Motor neuron (in vitro differentiated cells): ENCODE data around the gene CNTRL. TPM values are rescaled to one million over a fixed set of nuclear protein-coding genes. Genes with fewer than 3 reads are reported as not detected.

Experiments used
- ATAC-seq, 8 experiments: fragments of 200-7000 bp; cut with Tn5 transposase; replicated peaks in 6 of 8; 2 replicates each; pipeline ENCODE4 v1.8.0; 2021; ENCODE audit warnings: mild to moderate bottlenecking in 8 of 8, moderate library complexity in 8 of 8
- H3K27ac ChIP-seq, 2 donors: fragments of 250-450 bp; sonication (Bioruptor Pico); 2 replicates each; pipeline ENCODE4 v1.9.0; 2021; ENCODE audit warnings: antibody characterized with exemption in 2 of 2, mild to moderate bottlenecking in 2 of 2, moderate library complexity in 1 of 2
- H3K4me1 ChIP-seq, 2 donors: fragments of 250-450 bp; sonication (Bioruptor Pico); replicated peaks in 1 of 2; 2 replicates each; pipeline ENCODE4 v1.6.1; 2021; ENCODE audit warnings: antibody characterized with exemption in 2 of 2, mild to moderate bottlenecking in 2 of 2, moderate library complexity in 1 of 2
- H3K4me3 ChIP-seq, 5 donors: fragments of 250-450 bp; sonication (Bioruptor Pico); 2 replicates each; pipeline ENCODE4 v1.9.0; 2021; ENCODE audit warnings: antibody characterized with exemption in 5 of 5, mild to moderate bottlenecking in 5 of 5, moderate library complexity in 4 of 5
- whole genome bisulfite sequencing, 10 experiments: fragments of 450-650 bp; shearing (Covaris generic); methylation state at CpG; one replicate each; pipeline ENCODE4 v1.0.0; 2022; 5-methylcytosine and 5-hydroxymethylcytosine counted together
- in situ Hi-C, 9 experiments: fragments of 400-800 bp; cut with MboI; loops; one replicate each; pipeline ENCODE4 v1.15.0; 2021; ENCODE audit warnings: low sequenced_read_pairs in 9 of 9, low pct_unique_long_range_greater_than_20kb in 2 of 9; ENCODE audit not compliant: unreplicated experiment in 9 of 9
- total RNA-seq, 8 experiments: library from RNA; unstranded; fragments of 300-600 nt; gene quantifications; 2 replicates each; pipeline versions ENCODE4 v1.2.3 to v1.2.4, GENCODE V29; 2022

Gene CNTRL
- total RNA-seq, 8 experiments from 2014 or later: 3.1 to 19.8 (median 13.8) TPM

- whole genome bisulfite sequencing, 10 experiments: 72 to 100% (median 100%) methylated on average over 1 to 2 of the region's 2 CpGs; no CpG with 5 or more reads in 1 of the 10 experiments
- Histone ChIP-seq H3K27ac (no peak overlapping the region), H3K4me3 (no peak overlapping the region), H3K4me1 (no peaks in the 10 kb centered on the region)
- in situ Hi-C loops: no loop called here
- no peak for ATAC-seq
Measured at GRCh38 chr9:121143771-121144170, 69.0 kb downstream of the CNTRL start.

GRCh38 chr9:121144482-121144881, 69.7 kb downstream of the CNTRL start:
- no peaks in the 10 kb centered on the region for H3K4me1 ChIP-seq
- whole genome bisulfite sequencing, 10 experiments: 77 to 100% (median 94%) methylated on average over 1 to 2 of the region's 2 CpGs
- H3K4me3 ChIP-seq: no peak overlapping the region
- ATAC-seq: no peak
- in situ Hi-C loops: no loop called here
- no peak overlapping the region for H3K27ac ChIP-seq

- ATAC-seq: no peak
Measured at GRCh38 chr9:121150188-121150587, 75.4 kb downstream of the CNTRL start.

GRCh38 chr9:121153642-121154041, 78.9 kb downstream of the CNTRL start:
- WGBS, 10 experiments: 57 to 89% (median 75%) methylated on average over 1 of the region's 1 CpG; no CpG with 5 or more reads in 5 of the 10 experiments
- Histone ChIP-seq H3K27ac (no peak overlapping the region), H3K4me1 (no peaks in the 10 kb centered on the region), H3K4me3 (no peak overlapping the region)
- in situ Hi-C loops: no loop called here
- ATAC-seq: no peak

More at GRCh38 chr9:121150188-121150587, 75.4 kb downstream of the CNTRL start:
- no peaks in the 10 kb centered on the region for H3K4me1 ChIP-seq
- H3K27ac ChIP-seq: no peak overlapping the region
- in situ Hi-C loops: no loop called here
- H3K4me3 ChIP-seq: no peak overlapping the region
- 43 to 100% methylated on average over 1 of the region's 2 CpGs; no CpG with 5 or more reads in 8 of the 10 experiments for WGBS, 10 experiments

DNA sequence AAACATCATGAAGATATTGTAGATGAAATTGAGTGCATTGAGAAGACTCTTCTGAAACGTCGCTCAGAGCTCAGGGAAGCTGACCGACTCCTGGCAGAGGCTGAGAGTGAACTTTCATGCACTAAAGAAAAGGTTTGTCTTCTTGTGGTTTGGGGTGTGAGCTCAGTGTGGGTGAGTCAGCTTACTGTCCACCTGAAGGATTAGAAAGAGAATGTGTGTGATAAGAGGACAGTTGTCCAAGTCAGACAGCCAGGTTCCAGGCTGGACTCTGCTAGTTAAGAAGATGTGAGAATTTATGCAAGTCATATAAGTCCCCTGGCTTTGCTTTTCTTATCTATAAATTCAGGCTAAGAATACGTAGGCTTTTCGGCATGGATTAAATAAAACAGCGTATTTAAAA, 80.0 kb downstream of the CNTRL start:
- in situ Hi-C loops: no loop called here

GRCh38 chr9:121156263-121156731, 81.5 kb downstream of the CNTRL start:
- 5 to 86% (median 50%) methylated on average over 1 to 2 of the region's 2 CpGs; no CpG with 5 or more reads in 1 of the 10 experiments for WGBS, 10 experiments
- H3K27ac ChIP-seq: no peak overlapping the region
- in situ Hi-C loops: no loop called here
- H3K4me3 ChIP-seq: no peak overlapping the region
- H3K4me1 ChIP-seq: no peaks in the 10 kb centered on the region
- ATAC-seq: peak in 3 of 8 experiments; percentile 92 to 95 (median 94)

More for the DNA sequence above, 80.0 kb downstream of the CNTRL start:
- 88 to 100% (median 97%) methylated on average over 2 to 6 of the region's 6 CpGs for WGBS, 10 experiments
- Histone ChIP-seq H3K4me3 (no peak overlapping the region), H3K4me1 (no peaks in the 10 kb centered on the region), H3K27ac (no peak overlapping the region)
- no peak for ATAC-seq

DNA sequence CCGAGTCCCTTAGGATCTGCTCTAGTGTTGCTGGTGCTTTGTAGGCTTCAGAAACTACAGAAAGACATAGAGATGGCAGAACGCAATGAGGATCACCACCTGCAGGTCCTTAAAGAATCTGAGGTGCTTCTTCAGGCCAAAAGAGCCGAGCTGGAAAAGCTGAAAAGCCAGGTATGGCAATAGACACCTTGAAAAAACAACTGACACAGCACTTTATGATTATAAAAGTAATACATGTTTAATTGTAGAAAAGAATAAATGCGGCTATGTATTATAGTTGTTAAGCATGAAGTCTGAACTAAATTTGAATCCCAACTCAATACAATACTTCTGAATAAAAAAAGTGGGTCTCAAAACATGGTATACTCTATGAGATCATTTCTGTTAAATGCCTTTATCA, 83.2 kb downstream of the CNTRL start:
- WGBS, 10 experiments: 83 to 100% (median 92%) methylated on average over 2 to 4 of the region's 4 CpGs; no CpG with 5 or more reads in 1 of the 10 experiments
- in situ Hi-C loops: no loop called here
- Histone ChIP-seq H3K27ac (no peak overlapping the region), H3K4me1 (no peaks in the 10 kb centered on the region), H3K4me3 (no peak overlapping the region)
- ATAC-seq: no peak

DNA sequence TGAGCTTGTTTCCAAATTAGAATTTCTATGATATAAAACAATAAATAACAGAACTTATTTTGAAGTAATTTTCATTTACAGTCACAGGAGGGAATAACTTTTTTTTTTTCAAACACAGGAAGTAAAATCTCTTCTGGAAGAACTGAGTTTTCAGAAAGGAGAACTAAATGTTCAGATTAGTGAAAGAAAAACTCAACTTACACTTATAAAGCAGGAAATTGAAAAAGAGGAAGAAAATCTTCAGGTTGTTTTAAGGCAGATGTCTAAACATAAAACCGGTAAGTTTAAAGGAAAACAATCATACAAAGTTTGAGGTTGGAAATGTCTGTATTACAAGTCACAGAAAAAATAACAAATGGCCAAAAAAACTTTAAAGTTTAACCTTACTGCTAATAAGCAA, 85.3 kb downstream of the CNTRL start:
- H3K4me3 ChIP-seq: no peak overlapping the region
- ATAC-seq: no peak
- no peaks in the 10 kb centered on the region for H3K4me1 ChIP-seq
- no peak overlapping the region for H3K27ac ChIP-seq
- in situ Hi-C loops: no loop called here
- 56 to 100% (median 100%) methylated on average over 1 of the region's 1 CpG for WGBS, 10 experiments

GRCh38 chr9:121168052-121168451, 93.3 kb downstream of the CNTRL start:
- Histone ChIP-seq H3K4me1 (no peaks in the 10 kb centered on the region), H3K27ac (no peak overlapping the region), H3K4me3 (no peak overlapping the region)
- 60 to 100% (median 90%) methylated on average over 1 to 2 of the region's 2 CpGs; no CpG with 5 or more reads in 2 of the 10 experiments for WGBS, 10 experiments
- ATAC-seq: no peak
- in situ Hi-C loops: no loop called here

DNA sequence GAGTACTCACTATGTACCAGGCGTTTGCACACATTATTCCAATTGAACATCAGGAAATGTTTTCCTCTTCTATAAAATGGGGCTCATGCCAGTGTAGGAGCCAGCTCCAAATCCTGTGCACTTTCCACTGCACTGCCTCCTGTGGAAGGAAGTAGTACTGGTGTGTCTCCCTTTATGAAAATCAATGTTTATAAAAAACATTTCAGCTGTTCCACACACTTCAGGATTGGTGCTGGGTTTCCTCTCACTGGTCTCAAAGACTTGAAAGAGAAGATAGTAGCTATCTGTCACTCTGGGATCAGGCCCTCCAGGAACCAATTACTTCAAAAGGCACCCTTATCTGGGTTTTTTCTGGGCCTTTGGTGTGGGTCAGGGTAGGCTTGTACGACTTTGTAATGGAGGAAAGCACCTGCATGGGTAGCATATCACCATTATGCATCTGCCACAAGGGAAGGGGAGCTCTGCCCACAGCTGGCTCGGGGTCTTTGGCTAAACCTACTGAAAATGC, 94.4 kb downstream of the CNTRL start:
- WGBS, 10 experiments: 50 to 100% (median 80%) methylated on average over 1 to 3 of the region's 3 CpGs; no CpG with 5 or more reads in 1 of the 10 experiments
- H3K4me1 ChIP-seq: no peaks in the 10 kb centered on the region
- no peak overlapping the region for H3K27ac ChIP-seq
- in situ Hi-C loops: no loop called here
- ATAC-seq: peak in 3 of 8 experiments; percentile 57 to 81 (median 72)
- no peak overlapping the region for H3K4me3 ChIP-seq

DNA sequence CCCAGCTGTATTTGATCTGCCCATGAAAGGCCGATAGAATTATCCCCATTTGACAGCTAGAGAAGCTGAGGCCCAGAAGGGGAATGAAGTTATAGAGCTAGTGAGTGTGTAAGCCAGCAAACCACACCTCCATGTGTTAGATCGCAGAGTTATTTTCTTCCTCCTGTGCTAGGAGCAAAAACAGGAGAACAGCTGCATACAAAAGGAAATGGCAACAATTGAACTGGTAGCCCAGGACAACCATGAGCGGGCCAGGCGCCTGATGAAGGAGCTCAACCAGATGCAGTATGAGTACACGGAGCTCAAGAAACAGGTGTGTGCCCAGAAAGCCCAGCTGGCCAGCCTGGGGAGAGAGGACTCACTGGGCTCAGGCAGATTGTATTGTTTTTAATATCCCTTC, 96.5 kb downstream of the CNTRL start:
- H3K4me1 ChIP-seq: no peaks in the 10 kb centered on the region
- WGBS, 10 experiments: 50 to 100% (median 88%) methylated on average over 1 to 5 of the region's 5 CpGs; no CpG with 5 or more reads in 1 of the 10 experiments
- peak in 1 of 8 experiments; percentile 22 for ATAC-seq
- no peak overlapping the region for H3K27ac ChIP-seq
- H3K4me3 ChIP-seq: no peak overlapping the region
- in situ Hi-C loops: no loop called here

- no peak for ATAC-seq
- WGBS, 10 experiments: 60 to 100% (median 88%) methylated on average over 1 of the region's 1 CpG; no CpG with 5 or more reads in 2 of the 10 experiments
- in situ Hi-C loops: no loop called here
- no peaks in the 10 kb centered on the region for H3K4me1 ChIP-seq
- no peak overlapping the region for H3K27ac ChIP-seq
- no peak overlapping the region for H3K4me3 ChIP-seq
Measured at GRCh38 chr9:121172726-121173487, 98.2 kb downstream of the CNTRL start.

DNA sequence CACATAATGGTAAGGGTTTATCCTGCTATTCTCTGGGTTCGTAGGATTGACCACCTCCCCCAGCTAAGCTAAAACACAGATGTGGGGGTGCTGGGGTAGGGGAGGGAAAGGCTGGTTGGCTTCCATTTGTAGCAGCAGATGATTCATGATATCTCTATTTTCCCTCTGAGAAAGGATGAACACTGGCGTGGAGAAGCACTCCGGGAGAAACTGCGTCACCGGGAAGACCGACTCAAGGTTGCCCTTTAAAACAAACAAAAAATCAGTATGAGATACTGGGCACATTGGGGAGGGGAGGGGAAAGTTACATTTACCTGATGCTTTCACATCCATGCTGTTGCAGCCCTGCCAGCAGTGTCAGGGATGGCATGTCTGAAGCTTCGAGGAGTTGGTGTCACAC, 98.7 kb downstream of the CNTRL start:
- no peaks in the 10 kb centered on the region for H3K4me1 ChIP-seq
- H3K4me3 ChIP-seq: no peak overlapping the region
- 71 to 100% (median 98%) methylated on average over 1 to 3 of the region's 7 CpGs; no CpG with 5 or more reads in 4 of the 10 experiments for WGBS, 10 experiments
- ATAC-seq: no peak
- H3K27ac ChIP-seq: no peak overlapping the region
- in situ Hi-C loops: no loop called here
